GM18517 (cell line): ENCODE data around the gene SLC9A8.
"Not testable (repeated sequence)": the region's sequence is repeated elsewhere in the genome, so short reads cannot be mapped to it uniquely, and the experiment has no call there.

Experiments used
- ATAC-seq: cut with Tn5 transposase; IDR thresholded peaks from one replicate; pipeline ENCODE4 v1.9.1; 2021; ENCODE audit warnings: mild to moderate bottlenecking, moderate library complexity; ENCODE audit not compliant: unreplicated experiment

Gene SLC9A8

GRCh38 chr20:49846206-49846807 is 33.7 kb downstream of the SLC9A8 start:
- no peak for ATAC-seq

- ATAC-seq, result no peak
Observed at GRCh38 chr20:49850463-49851230, 38.0 kb downstream of the SLC9A8 start.

GRCh38 chr20:49851231-49851705 is 38.6 kb downstream of the SLC9A8 start:
- ATAC-seq, result no peak

- no peak for ATAC-seq
Observed at GRCh38 chr20:49851991-49852390, 39.4 kb downstream of the SLC9A8 start.

GRCh38 chr20:49852522-49853080 is 40.0 kb downstream of the SLC9A8 start:
- no peak for ATAC-seq

- ATAC-seq, result no peak
Observed at GRCh38 chr20:49853640-49854039, 41.0 kb downstream of the SLC9A8 start.

GRCh38 chr20:49854190-49854875 is 41.7 kb downstream of the SLC9A8 start:
- no peak for ATAC-seq

GRCh38 chr20:49856904-49857303 is 44.3 kb downstream of the SLC9A8 start:
- no peak for ATAC-seq

- ATAC-seq, result no peak
Observed at GRCh38 chr20:49858076-49858585, 45.5 kb downstream of the SLC9A8 start.

GRCh38 chr20:49859011-49859410 is 46.4 kb downstream of the SLC9A8 start:
- ATAC-seq, result no peak

- no peak for ATAC-seq
Observed at GRCh38 chr20:49859807-49860206, 47.2 kb downstream of the SLC9A8 start.

GRCh38 chr20:49861232-49861631 is 48.6 kb downstream of the SLC9A8 start:
- not testable (repeated sequence) for ATAC-seq

GRCh38 chr20:49862607-49863200 is 50.1 kb downstream of the SLC9A8 start:
- no peak for ATAC-seq

- ATAC-seq, result no peak
Observed at GRCh38 chr20:49863666-49864065, 51.0 kb downstream of the SLC9A8 start.

GRCh38 chr20:49865559-49865958 is 52.9 kb downstream of the SLC9A8 start:
- ATAC-seq, result no peak

- ATAC-seq, result no peak
Observed at GRCh38 chr20:49866051-49866450, 53.4 kb downstream of the SLC9A8 start.

- ATAC-seq, result no peak
Observed at GRCh38 chr20:49867453-49868215, 55.0 kb downstream of the SLC9A8 start.

- no peak for ATAC-seq
Observed at GRCh38 chr20:49868538-49868937, 55.9 kb downstream of the SLC9A8 start.

GRCh38 chr20:49868964-49869363 is 56.3 kb downstream of the SLC9A8 start:
- no peak for ATAC-seq

GRCh38 chr20:49870261-49870660 is 57.6 kb downstream of the SLC9A8 start:
- ATAC-seq, result no peak
